Measurements from ENCODE around the gene LGALS3BP. TPM values are rescaled to one million over a fixed set of nuclear protein-coding genes. Genes with fewer than 3 reads are reported as not detected.

The LGALS3BP gene
- total RNA-seq, 4 donors from 2014 or later: 202 to 2,181 (median 1,427) TPM

DNA sequence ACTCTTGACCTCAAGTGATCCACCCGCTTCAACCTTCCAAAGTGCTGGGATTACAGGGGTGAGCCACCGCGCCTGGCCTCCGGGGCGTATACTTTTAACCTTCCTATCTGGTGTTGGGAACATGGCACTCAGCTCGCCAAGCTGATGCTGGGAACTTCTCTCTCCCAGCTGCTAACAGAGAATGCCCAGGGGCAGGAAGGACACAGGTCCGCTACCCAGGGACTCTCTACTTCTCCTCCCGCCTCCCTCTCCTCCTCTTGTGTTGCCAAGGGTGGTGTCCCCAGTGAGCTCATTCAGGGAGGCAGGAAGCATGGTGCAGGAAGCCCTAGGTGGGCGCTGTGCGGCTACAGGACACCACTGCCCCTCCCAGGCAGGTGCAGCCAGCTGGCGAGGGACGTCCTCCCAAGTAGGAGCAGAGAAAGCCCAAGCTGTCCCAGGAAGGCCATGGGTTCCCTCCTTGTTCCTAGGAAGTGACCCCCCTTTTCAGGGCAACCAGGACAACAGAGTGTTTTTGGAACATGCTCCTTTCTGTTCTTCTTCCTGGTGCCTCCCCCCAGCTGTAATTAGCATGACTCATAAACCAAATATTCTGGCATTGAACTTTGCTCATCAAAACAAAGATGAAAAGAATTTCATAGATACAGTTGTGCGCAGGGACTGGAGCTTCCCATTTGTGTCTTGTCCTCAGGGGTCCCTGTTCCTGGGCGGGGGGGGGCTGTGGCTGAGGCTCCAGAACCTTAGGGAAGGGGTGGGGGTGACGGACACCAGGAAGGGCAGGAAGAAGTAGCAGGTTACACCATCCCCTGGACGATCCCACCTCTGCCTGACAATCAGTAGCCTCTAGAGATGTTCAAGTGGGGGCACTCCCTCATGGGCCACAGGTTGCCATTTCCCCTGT lies 46.9 kb upstream of the LGALS3BP start:
- Histone ChIP-seq H3K27ac (peak overlapping the region in 3 of 4 donors; percentile 40 to 79 (median 66)), H3K9me3 (no peaks in the 10 kb centered on the region), H3K36me3 (no peaks in the 10 kb centered on the region), H3K4me3 (peak overlapping the region in 2 of 4 donors; percentile 8 to 20), H3K4me1 (peaks cover 8 to 50% (median 15%) of the 10 kb centered on the region in 4 donors), H3K27me3 (no peaks in the 10 kb centered on the region)
- TF ChIP-seq, protein P1, sequence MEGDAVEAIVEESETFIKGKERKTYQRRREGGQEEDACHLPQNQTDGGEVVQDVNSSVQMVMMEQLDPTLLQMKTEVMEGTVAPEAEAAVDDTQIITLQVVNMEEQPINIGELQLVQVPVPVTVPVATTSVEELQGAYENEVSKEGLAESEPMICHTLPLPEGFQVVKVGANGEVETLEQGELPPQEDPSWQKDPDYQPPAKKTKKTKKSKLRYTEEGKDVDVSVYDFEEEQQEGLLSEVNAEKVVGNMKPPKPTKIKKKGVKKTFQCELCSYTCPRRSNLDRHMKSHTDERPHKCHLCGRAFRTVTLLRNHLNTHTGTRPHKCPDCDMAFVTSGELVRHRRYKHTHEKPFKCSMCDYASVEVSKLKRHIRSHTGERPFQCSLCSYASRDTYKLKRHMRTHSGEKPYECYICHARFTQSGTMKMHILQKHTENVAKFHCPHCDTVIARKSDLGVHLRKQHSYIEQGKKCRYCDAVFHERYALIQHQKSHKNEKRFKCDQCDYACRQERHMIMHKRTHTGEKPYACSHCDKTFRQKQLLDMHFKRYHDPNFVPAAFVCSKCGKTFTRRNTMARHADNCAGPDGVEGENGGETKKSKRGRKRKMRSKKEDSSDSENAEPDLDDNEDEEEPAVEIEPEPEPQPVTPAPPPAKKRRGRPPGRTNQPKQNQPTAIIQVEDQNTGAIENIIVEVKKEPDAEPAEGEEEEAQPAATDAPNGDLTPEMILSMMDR (IDR thresholded peaks at IDR 0.05): peak in 1 of 6 experiments; percentile 15
- TF ChIP-seq POLR2A (IDR thresholded peaks at IDR 0.05): no peak
- DNase-seq: peak in 2 of 3 donors; percentile 61 to 79

DNA sequence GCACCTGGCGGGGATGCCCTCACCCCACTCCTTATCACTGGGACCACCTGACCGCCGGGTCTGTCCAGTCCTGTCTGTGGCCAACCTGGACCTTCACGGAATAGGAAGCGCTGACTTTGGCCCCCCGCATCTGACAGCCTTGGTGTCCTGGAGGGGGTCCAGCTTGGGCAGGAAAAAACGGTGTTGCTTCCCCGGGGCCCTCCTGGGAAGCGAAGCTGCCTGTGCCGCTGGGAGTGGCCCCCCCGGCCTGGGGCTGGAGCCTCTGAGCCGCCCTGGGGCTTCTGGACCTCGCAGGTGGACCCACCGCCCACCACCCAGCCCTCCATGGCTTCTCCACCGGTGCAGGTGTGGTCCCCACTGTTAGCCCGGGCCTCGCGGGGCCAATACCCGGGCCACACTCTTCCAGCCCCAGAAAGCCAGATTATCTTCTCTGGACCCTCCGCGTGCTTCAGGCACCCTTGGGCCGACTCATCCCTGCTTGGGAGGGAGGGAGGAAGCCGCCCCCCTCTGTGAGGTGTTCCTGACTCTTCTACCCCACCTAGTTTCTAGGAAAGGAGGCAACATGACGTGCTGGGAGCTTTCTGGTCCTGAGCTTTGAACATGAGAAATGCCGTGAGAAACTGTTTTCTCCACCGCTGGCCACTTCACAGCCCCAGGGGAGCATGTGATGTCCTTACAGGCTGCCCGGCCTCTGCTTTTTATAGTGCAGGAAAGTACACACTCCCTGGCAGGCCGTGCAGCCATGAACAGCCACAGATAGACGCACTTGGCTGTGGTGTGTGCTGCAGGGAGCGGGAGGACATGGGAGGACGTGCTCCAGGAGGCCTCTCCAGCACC lies 45.4 kb upstream of the LGALS3BP start:
- H3K36me3 ChIP-seq: no peaks in the 10 kb centered on the region
- peaks cover 8 to 56% (median 15%) of the 10 kb centered on the region in 4 donors for H3K4me1 ChIP-seq
- no peak for TF ChIP-seq POLR2A (IDR thresholded peaks at IDR 0.05)
- TF ChIP-seq, protein P1 (IDR thresholded peaks at IDR 0.05): no peak
- DNase-seq: peak in 2 of 3 donors; percentile 46 to 57
- peak overlapping the region; percentile 53 to 62 (median 58) for H3K4me3 ChIP-seq
- no peaks in the 10 kb centered on the region for H3K27me3 ChIP-seq
- peak overlapping the region; percentile 38 to 66 (median 47) for H3K27ac ChIP-seq
- no peaks in the 10 kb centered on the region for H3K9me3 ChIP-seq

DNA sequence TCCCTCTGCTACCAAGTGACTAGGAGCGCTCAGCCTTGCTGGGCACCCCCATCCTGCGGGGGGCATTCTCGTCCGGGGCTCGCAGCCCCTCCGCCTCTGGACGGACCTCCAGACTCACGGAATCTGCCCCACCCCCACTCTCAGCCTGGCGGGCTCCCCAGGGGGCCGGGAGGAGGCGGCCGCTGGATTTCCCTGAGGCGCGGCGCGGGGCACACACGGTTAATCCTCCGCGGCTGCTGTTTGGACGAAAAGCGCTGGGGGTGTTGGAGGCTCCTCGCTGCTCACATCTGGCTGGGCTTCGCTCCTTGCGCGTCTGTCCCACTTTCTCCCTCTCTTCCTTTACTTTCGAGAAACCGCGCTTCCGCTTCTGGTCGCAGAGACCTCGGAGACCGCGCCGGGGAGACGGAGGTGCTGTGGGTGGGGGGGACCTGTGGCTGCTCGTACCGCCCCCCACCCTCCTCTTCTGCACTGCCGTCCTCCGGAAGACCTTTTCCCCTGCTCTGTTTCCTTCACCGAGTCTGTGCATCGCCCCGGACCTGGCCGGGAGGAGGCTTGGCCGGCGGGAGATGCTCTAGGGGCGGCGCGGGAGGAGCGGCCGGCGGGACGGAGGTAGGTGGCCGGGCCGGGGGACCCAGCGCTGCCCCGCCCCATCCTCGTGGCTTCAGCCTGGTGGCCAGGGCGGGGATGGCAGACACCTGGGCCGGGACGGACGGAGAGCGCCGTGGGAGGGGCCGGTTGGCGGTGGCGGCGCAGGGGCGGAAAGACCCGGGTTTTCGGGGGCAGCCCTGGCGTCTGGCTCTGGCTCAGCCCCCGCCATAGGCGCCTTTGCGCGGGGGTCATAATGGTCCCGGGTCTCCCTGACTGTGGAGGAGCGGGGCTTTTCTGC lies 44.4 kb upstream of the LGALS3BP start, which contains the start of gene C1QTNF1:
Gene C1QTNF1, plus strand, starts transcription at position 284 of the 886 bp plus-strand sequence. CDS start 19,800 bp downstream, outside the sequence.
- Histone ChIP-seq H3K4me3 (peak within 1 kb of the TSS; percentile 53 to 62 (median 58)), H3K4me1 (peaks cover 10 to 66% (median 19%) of the 10 kb centered on the region in 4 donors), H3K27ac (peak within 1 kb of the TSS; percentile 38 to 66 (median 47)), H3K36me3 (no peaks in the 10 kb centered on the region), H3K9me3 (no peaks in the 10 kb centered on the region), H3K27me3 (no peaks in the 10 kb centered on the region)
- TF ChIP-seq POLR2A (IDR thresholded peaks at IDR 0.05): no peak
- TF ChIP-seq, protein P1 (IDR thresholded peaks at IDR 0.05): peak; percentile 7 to 71 (median 48)
- DNase-seq: peak in 2 of 3 donors; percentile 70 to 76

DNA sequence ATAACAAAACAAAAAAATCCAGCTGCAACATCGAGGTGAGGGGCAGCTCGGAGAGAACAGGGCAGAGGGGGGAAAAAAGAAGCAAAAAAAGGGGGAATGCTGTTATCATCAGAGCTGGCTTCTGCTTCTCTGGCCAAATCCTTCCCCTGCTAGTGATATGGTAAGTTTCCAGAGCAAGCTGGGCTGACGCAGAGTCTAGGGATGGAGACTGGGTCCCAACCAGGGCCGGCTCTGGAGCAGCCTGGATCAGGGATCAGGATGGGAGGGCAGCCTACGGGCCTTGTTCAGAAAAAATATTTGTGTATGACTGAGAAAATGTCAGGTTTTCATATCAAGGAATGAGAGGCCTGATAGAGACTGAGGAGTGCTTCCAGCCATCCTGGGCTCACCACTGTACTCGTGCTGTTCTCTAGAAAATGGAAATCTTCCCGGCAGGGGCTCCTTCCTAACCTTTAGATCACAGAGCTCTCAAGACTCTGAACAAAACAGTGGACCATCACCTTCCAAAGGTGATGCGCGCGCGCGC lies 43.5 kb upstream of the LGALS3BP start:
- no peaks in the 10 kb centered on the region for H3K36me3 ChIP-seq
- no peaks in the 10 kb centered on the region for H3K9me3 ChIP-seq
- TF ChIP-seq, protein P1 (IDR thresholded peaks at IDR 0.05): no peak
- TF ChIP-seq POLR2A (IDR thresholded peaks at IDR 0.05): no peak
- DNase-seq: peak in 2 of 3 donors; percentile 13 to 22
- H3K27me3 ChIP-seq: no peaks in the 10 kb centered on the region
- H3K27ac ChIP-seq: peak overlapping the region in 2 of 4 donors; percentile 56 to 66
- H3K4me3 ChIP-seq: peak overlapping the region in 1 of 4 donors; percentile 60
- H3K4me1 ChIP-seq: peaks cover 10 to 66% (median 19%) of the 10 kb centered on the region in 4 donors

Data from Peyer's patch (tissue), 4 donors.